SK-N-SH treated with all-trans-retinoic acid at 6 μM for 48 hours (cell line): ENCODE measurements around the gene GRIK3.
"Not testable (repeated sequence)": the region's sequence is repeated elsewhere in the genome, so short reads cannot be mapped to it uniquely, and the experiment has no call there.

ENCODE experiments used
- ATAC-seq: fragments of 200-7000 bp; cut with Tn5 transposase; 3 replicates; pipeline ENCODE4 v1.9.1; 2020; ENCODE audit warnings: mild to moderate bottlenecking, moderate library complexity
- ARNTL ChIP-seq: fragments of 450-650 bp; formaldehyde crosslinking; IDR thresholded peaks from 2 replicates; pipeline ENCODE4 v1.5.0; 2020; ENCODE audit warnings: low read depth, mild to moderate bottlenecking, moderate library complexity, borderline replicate concordance
- BACH2 ChIP-seq: fragments of 250-450 bp; sonication (Bioruptor Pico); IDR thresholded peaks from 2 replicates; pipeline ENCODE4 v1.9.0; 2021; ENCODE audit warnings: mild to moderate bottlenecking, borderline replicate concordance
- CSDC2 ChIP-seq: fragments of 250-450 bp; sonication (Bioruptor Pico); IDR thresholded peaks from 2 replicates; pipeline ENCODE4 v1.5.0; 2020; ENCODE audit warnings: mild to moderate bottlenecking, moderate library complexity
- ESRRG ChIP-seq: fragments of 250-450 bp; sonication (Bioruptor Pico); IDR thresholded peaks from 2 replicates; pipeline ENCODE4 v1.6.1; 2021; ENCODE audit warnings: mild to moderate bottlenecking
- GLIS3 ChIP-seq: fragments of 250-450 bp; sonication (Bioruptor Pico); IDR thresholded peaks from 2 replicates; pipeline ENCODE4 v1.5.0; 2020; ENCODE audit warnings: mild to moderate bottlenecking, moderate library complexity
- OSR1 ChIP-seq: fragments of 250-450 bp; sonication (Bioruptor Pico); IDR thresholded peaks from 2 replicates; pipeline ENCODE4 v1.8.0; 2022; ENCODE audit warnings: moderate library complexity, mild to moderate bottlenecking, inconsistent platforms
- PPARA ChIP-seq: fragments of 250-450 bp; sonication (Bioruptor Pico); IDR thresholded peaks from 2 replicates; pipeline ENCODE4 v1.5.0; 2020; ENCODE audit warnings: mild to moderate bottlenecking, borderline replicate concordance
- RARB ChIP-seq: fragments of 250-450 bp; sonication (Bioruptor Pico); IDR thresholded peaks from 2 replicates; pipeline ENCODE4 v1.8.0; 2021; ENCODE audit warnings: mild to moderate bottlenecking, moderate library complexity
- SNAI2 ChIP-seq: fragments of 250-450 bp; sonication (Bioruptor Pico); IDR thresholded peaks from 2 replicates; pipeline ENCODE4 v1.5.0; 2020; ENCODE audit warnings: mild to moderate bottlenecking, moderate library complexity
- TOX ChIP-seq: fragments of 250-450 bp; sonication (Bioruptor Pico); IDR thresholded peaks from 2 replicates; pipeline ENCODE4 v1.8.0; 2021; ENCODE audit warnings: mild to moderate bottlenecking, moderate library complexity, borderline replicate concordance
- ZC3H10 ChIP-seq: fragments of 250-450 bp; sonication (Bioruptor Pico); IDR thresholded peaks from 2 replicates; pipeline ENCODE4 v1.5.1; 2021; ENCODE audit warnings: mild to moderate bottlenecking, moderate library complexity
- ZFP3 ChIP-seq: fragments of 250-450 bp; sonication (Bioruptor Pico); IDR thresholded peaks from 2 replicates; pipeline ENCODE4 v1.5.0; 2020; ENCODE audit warnings: mild to moderate bottlenecking, moderate library complexity
- ZFP30 ChIP-seq: fragments of 450-650 bp; formaldehyde crosslinking; IDR thresholded peaks from 2 replicates; pipeline ENCODE4 v1.5.0; 2022; ENCODE audit warnings: mild to moderate bottlenecking, moderate library complexity
- ZNF70 ChIP-seq: fragments of 450-650 bp; formaldehyde crosslinking; IDR thresholded peaks from 2 replicates; pipeline ENCODE4 v1.5.0; 2020; ENCODE audit warnings: mild to moderate bottlenecking, moderate library complexity
- ZNF8 ChIP-seq: fragments of 450-650 bp; formaldehyde crosslinking; IDR thresholded peaks from 2 replicates; pipeline ENCODE4 v1.5.0; 2020; ENCODE audit warnings: mild to moderate bottlenecking, moderate library complexity
- TF ChIP-seq, protein P1 (sequence below): fragments of 250-450 bp; sonication (Bioruptor Pico); IDR thresholded peaks from 2 replicates; pipeline ENCODE4 v1.5.1; 2020; ENCODE audit warnings: low read depth, mild to moderate bottlenecking, moderate library complexity
- TF ChIP-seq, protein P2 (sequence below): fragments of 250-450 bp; sonication (Bioruptor Pico); IDR thresholded peaks from 2 replicates; pipeline ENCODE4 v1.8.0; 2021; ENCODE audit warnings: low read depth, mild to moderate bottlenecking, moderate library complexity, borderline replicate concordance
- TF ChIP-seq, protein P3 (sequence below): fragments of 250-450 bp; sonication (Bioruptor Pico); IDR thresholded peaks from 2 replicates; pipeline ENCODE4 v1.8.0; 2020; ENCODE audit warnings: mild to moderate bottlenecking, moderate library complexity, borderline replicate concordance

The GRIK3 gene

DNA sequence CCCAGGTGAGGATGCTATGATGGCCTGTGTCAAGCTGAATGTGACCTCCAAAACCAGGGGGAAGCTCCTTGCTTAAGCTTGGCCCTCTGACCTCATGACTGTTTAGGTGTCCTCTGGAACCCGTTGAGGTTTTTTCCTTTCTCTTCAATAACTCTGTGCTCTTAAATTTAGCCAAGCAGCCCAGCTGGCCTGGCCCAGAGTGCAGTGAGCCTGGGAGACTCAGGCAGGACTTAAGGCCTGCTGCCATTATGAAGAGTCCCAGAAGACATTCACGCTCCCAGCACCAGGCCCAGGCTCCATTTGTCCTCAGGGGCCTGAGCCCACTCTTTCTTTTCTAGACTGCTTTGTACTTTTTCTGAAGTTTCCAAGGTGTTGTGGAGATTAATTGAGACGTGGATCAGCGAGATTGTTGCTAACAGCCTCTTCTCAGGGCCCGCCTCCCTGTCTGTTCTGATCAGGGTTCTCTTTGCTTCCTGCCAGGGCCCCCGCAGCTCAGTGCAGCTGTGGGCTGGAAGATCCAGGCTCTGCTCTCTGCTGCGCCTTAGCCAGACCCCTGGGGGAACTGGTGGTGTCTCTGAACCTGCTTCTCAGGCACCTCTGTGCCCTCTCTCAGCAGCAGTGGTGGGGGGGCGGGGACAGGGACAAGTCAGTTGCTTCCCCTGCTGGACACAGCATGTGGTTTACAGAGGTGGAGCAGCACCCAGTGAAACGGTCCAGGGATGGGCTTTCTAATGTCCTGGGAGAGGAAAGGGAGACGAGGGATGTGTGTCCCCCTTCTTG lies 124.2 kb downstream of the GRIK3 start:
- TF ChIP-seq ZFP3 (CRISPR knock-in tag) (no peak), ZFP30 (CRISPR knock-in tag) (no peak), OSR1 (CRISPR knock-in tag) (no peak), ESRRG (CRISPR knock-in tag) (no peak), ARNTL (no peak), PPARA (CRISPR knock-in tag) (no peak), TOX (no peak), BACH2 (CRISPR knock-in tag) (no peak), CSDC2 (no peak), GLIS3 (CRISPR knock-in tag) (no peak), ZC3H10 (no peak), ZNF8 (no peak)
- TF ChIP-seq, protein P1, sequence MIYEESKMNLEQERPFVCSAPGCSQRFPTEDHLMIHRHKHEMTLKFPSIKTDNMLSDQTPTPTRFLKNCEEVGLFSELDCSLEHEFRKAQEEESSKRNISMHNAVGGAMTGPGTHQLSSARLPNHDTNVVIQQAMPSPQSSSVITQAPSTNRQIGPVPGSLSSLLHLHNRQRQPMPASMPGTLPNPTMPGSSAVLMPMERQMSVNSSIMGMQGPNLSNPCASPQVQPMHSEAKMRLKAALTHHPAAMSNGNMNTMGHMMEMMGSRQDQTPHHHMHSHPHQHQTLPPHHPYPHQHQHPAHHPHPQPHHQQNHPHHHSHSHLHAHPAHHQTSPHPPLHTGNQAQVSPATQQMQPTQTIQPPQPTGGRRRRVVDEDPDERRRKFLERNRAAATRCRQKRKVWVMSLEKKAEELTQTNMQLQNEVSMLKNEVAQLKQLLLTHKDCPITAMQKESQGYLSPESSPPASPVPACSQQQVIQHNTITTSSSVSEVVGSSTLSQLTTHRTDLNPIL (CRISPR knock-in tag), result no peak
- no peak for ATAC-seq

- not testable (repeated sequence) for ATAC-seq
Observed at GRCh38 chr1:36909359-36909758, 125.0 kb downstream of the GRIK3 start.

DNA sequence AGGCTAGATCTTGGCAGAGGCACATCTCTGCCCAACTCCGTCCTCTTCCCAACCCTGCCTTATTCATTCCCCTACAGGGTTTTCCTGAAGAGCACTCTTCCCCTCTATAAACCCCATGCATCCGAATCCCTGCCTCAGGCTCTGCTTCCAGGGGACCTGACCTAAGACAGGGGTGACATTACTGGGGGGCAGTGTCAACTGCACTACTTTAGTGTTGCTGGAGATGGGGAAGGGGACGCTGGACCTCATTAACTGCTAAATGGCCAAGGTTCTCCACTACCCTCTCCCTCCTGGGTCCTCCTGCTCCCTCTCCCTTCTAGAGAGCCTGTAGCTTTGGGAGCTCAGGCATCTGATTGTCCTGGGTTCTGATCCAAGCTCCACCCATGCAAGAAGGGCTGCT lies 126.2 kb downstream of the GRIK3 start:
- no peak for ATAC-seq
- TF ChIP-seq ZNF70 (CRISPR knock-in tag) (no peak), SNAI2 (no peak)
- TF ChIP-seq, protein P2, sequence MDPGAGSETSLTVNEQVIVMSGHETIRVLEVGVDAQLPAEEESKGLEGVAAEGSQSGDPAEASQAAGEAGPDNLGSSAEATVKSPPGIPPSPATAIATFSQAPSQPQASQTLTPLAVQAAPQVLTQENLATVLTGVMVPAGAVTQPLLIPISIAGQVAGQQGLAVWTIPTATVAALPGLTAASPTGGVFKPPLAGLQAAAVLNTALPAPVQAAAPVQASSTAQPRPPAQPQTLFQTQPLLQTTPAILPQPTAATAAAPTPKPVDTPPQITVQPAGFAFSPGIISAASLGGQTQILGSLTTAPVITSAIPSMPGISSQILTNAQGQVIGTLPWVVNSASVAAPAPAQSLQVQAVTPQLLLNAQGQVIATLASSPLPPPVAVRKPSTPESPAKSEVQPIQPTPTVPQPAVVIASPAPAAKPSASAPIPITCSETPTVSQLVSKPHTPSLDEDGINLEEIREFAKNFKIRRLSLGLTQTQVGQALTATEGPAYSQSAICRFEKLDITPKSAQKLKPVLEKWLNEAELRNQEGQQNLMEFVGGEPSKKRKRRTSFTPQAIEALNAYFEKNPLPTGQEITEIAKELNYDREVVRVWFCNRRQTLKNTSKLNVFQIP (CRISPR knock-in tag), result no peak
- TF ChIP-seq, protein P3, sequence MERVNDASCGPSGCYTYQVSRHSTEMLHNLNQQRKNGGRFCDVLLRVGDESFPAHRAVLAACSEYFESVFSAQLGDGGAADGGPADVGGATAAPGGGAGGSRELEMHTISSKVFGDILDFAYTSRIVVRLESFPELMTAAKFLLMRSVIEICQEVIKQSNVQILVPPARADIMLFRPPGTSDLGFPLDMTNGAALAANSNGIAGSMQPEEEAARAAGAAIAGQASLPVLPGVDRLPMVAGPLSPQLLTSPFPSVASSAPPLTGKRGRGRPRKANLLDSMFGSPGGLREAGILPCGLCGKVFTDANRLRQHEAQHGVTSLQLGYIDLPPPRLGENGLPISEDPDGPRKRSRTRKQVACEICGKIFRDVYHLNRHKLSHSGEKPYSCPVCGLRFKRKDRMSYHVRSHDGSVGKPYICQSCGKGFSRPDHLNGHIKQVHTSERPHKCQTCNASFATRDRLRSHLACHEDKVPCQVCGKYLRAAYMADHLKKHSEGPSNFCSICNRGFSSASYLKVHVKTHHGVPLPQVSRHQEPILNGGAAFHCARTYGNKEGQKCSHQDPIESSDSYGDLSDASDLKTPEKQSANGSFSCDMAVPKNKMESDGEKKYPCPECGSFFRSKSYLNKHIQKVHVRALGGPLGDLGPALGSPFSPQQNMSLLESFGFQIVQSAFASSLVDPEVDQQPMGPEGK (CRISPR knock-in tag), result no peak

DNA sequence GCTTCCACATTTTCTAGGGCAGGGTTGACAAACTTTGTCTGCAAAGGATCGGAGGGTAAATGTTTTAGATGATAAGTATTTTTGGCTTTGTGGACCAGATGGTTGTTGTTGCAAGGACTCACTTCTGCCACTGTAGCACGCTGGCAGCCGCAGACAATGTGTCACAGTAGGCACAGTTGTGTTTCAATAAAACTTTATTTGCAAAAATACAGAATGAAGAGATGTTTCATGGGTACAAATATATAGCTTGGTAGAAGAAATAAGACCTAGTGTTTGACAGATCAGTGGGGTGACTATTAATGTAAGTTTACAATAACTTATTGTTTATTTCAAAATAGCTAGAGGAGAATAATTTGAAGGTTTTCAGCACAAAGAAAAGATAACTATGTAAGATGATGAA lies 127.8 kb downstream of the GRIK3 start:
- TF ChIP-seq, protein P2 (CRISPR knock-in tag), result no peak
- TF ChIP-seq ARNTL (no peak), TOX (no peak), PPARA (CRISPR knock-in tag) (no peak), CSDC2 (no peak), ZNF70 (CRISPR knock-in tag) (no peak), ESRRG (CRISPR knock-in tag) (no peak), SNAI2 (no peak), BACH2 (CRISPR knock-in tag) (no peak), ZFP3 (CRISPR knock-in tag) (no peak), ZNF8 (no peak)
- TF ChIP-seq, protein P1 (CRISPR knock-in tag), result no peak

DNA sequence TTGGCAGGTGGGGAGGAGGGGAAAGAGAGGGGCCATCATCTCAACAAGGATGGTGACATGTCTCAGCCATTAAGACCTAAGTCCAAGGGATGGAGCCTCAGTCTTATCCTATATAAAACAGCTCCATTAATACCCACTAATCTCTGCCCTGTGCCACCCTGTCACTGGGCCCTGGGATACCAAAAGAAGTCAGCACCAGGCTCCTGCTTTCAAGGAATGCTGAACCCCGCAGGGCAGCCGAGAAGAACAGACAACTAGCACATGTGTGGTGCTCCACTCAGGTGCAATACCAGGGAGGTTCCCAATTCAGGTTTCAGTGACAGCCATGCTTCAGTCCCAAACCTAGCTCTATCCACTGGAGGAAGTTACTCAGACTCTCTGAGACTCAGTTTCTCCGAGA lies 128.4 kb downstream of the GRIK3 start:
- TF ChIP-seq ZNF70 (CRISPR knock-in tag) (no peak), TOX (no peak), RARB (no peak), PPARA (CRISPR knock-in tag) (no peak), ARNTL (no peak), ZFP30 (CRISPR knock-in tag) (no peak), BACH2 (CRISPR knock-in tag) (no peak)
- TF ChIP-seq, protein P3 (CRISPR knock-in tag), result no peak
- no peak for ATAC-seq

More for the DNA sequence above, 127.8 kb downstream of the GRIK3 start:
- ATAC-seq, result no peak
